H9 (cell line): Measurements from ENCODE around the gene GSE1. TPM values are rescaled to one million over a fixed set of nuclear protein-coding genes. Genes with fewer than 3 reads are reported as not detected.

Experiments
- DNase-seq: peaks from one replicate; pipeline ENCODE4 v3.0.0-alpha.2; 2017
- H2AFZ ChIP-seq: one replicate; pipeline ENCODE4 v1.6.1; 2013; ENCODE audit warnings: mild to moderate bottlenecking, low read length, control low read depth, moderate library complexity
- H2AK5ac ChIP-seq: 2 replicates; pipeline ENCODE4 v1.6.1; 2013; ENCODE audit warnings: low read length, control low read depth, mixed read lengths; ENCODE audit not compliant: insufficient read length
- H2BK120ac ChIP-seq: one replicate; pipeline ENCODE4 v1.6.1; 2013; ENCODE audit warnings: low read depth, mild to moderate bottlenecking, low read length, control low read depth, inconsistent platforms; ENCODE audit not compliant: poor library complexity, severe bottlenecking
- H2BK12ac ChIP-seq: 2 replicates; pipeline ENCODE4 v1.6.1; 2013; ENCODE audit warnings: low read length, control low read depth, mixed read lengths, low read depth; ENCODE audit not compliant: insufficient read length
- H2BK15ac ChIP-seq: 2 replicates; pipeline ENCODE4 v1.6.1; 2013; ENCODE audit warnings: low read depth, low read length, control low read depth
- H2BK20ac ChIP-seq: one replicate; pipeline ENCODE4 v1.6.1; 2013; ENCODE audit warnings: low read depth, mild to moderate bottlenecking, low read length, control low read depth, inconsistent platforms; ENCODE audit not compliant: poor library complexity, severe bottlenecking
- H2BK5ac ChIP-seq: 2 replicates; pipeline ENCODE4 v1.6.1; 2013; ENCODE audit warnings: low read length, control low read depth, mixed read lengths; ENCODE audit not compliant: insufficient read length
- H3K14ac ChIP-seq: 2 replicates; pipeline ENCODE4 v1.6.1; 2013; ENCODE audit warnings: low read length, control low read depth; ENCODE audit not compliant: insufficient read depth
- H3K18ac ChIP-seq: 2 replicates; pipeline ENCODE4 v1.6.1; 2013; ENCODE audit warnings: low read depth, mild to moderate bottlenecking, mixed read lengths, low read length, control low read depth; ENCODE audit not compliant: insufficient read length
- H3K23ac ChIP-seq: 2 replicates; pipeline ENCODE4 v1.6.1; 2013; ENCODE audit warnings: low read length, control low read depth, mixed read lengths, low read depth; ENCODE audit not compliant: insufficient read length
- H3K23me2 ChIP-seq: 2 replicates; pipeline ENCODE4 v1.6.1; 2013; ENCODE audit warnings: low read depth, mild to moderate bottlenecking, mixed read lengths, low read length, control low read depth; ENCODE audit not compliant: insufficient read length, poor library complexity, severe bottlenecking
- H3K27ac ChIP-seq: 2 replicates; pipeline ENCODE4 v1.5.1; 2013; ENCODE audit warnings: low read length, control low read depth, mixed read lengths, low read depth; ENCODE audit not compliant: insufficient read length
- H3K27me3 ChIP-seq: 2 replicates; pipeline ENCODE4 v1.6.1; 2013; ENCODE audit warnings: low read length, control low read depth, inconsistent platforms; ENCODE audit not compliant: insufficient read depth
- H3K4ac ChIP-seq: 2 replicates; pipeline ENCODE4 v1.6.1; 2013; ENCODE audit warnings: low read depth, mild to moderate bottlenecking, control low read depth, inconsistent platforms, low read length, moderate library complexity
- H3K4me1 ChIP-seq: 2 replicates; pipeline ENCODE4 v1.6.1; 2013; ENCODE audit warnings: low read length, control low read depth, inconsistent platforms; ENCODE audit not compliant: insufficient read depth
- H3K4me2 ChIP-seq: 2 replicates; pipeline ENCODE4 v1.6.1; 2013; ENCODE audit warnings: low read length, control low read depth, mixed read lengths; ENCODE audit not compliant: insufficient read length, insufficient read depth
- H3K56ac ChIP-seq: 2 replicates; pipeline ENCODE4 v1.6.1; 2013; ENCODE audit warnings: low read depth, mild to moderate bottlenecking, mixed read lengths, low read length, control low read depth; ENCODE audit not compliant: insufficient read length
- H3K79me1 ChIP-seq: 2 replicates; pipeline ENCODE4 v1.6.1; 2013; ENCODE audit warnings: low read depth, mild to moderate bottlenecking, moderate library complexity, low read length, control low read depth, inconsistent platforms; ENCODE audit not compliant: insufficient read depth, poor library complexity, severe bottlenecking
- H3K79me2 ChIP-seq: 2 replicates; pipeline ENCODE4 v1.6.1; 2013; ENCODE audit warnings: low read length, control low read depth, inconsistent platforms; ENCODE audit not compliant: insufficient read depth
- H3K9ac ChIP-seq: 2 replicates; pipeline ENCODE4 v1.6.1; 2013; ENCODE audit warnings: low read length, control low read depth, mixed read lengths; ENCODE audit not compliant: insufficient read length; ENCODE audit errors: extremely low read depth
- H3K9me3 ChIP-seq: one replicate; pipeline ENCODE4 v1.6.1; 2013; ENCODE audit warnings: low read depth, low read length, inconsistent platforms; ENCODE audit not compliant: control insufficient read depth
- H3T11ph ChIP-seq: one replicate; pipeline ENCODE4 v1.6.1; 2013; ENCODE audit warnings: mild to moderate bottlenecking, low read length, control low read depth, inconsistent platforms
- H4K20me1 ChIP-seq: one replicate; pipeline ENCODE4 v1.6.1; 2013; ENCODE audit not compliant: control insufficient read depth, insufficient read length, insufficient read depth
- H4K5ac ChIP-seq: 2 replicates; pipeline ENCODE4 v1.6.1; 2013; ENCODE audit warnings: low read depth, mild to moderate bottlenecking, mixed read lengths, low read length, control low read depth; ENCODE audit not compliant: insufficient read length
- H4K8ac ChIP-seq: replicated peaks from 2 replicates; pipeline ENCODE4 v1.6.1; 2013; ENCODE audit warnings: low read length, control low read depth, mixed read lengths, low read depth; ENCODE audit not compliant: insufficient read length
- H4K91ac ChIP-seq: 2 replicates; pipeline ENCODE4 v1.6.1; 2013; ENCODE audit warnings: low read depth, mild to moderate bottlenecking, moderate library complexity, mixed read lengths, low read length, control low read depth; ENCODE audit not compliant: insufficient read length
- H3K27ac Mint-ChIP-seq, 3 experiments: 2 replicates in 2 of 3; 3 replicates in 1 of 3; pipeline ENCODE4 v1.8.0; 2020 to 2021; ENCODE audit warnings: mixed read lengths in 3 of 3, mild to moderate bottlenecking in 1 of 3, moderate library complexity in 1 of 3
- H3K27me3 Mint-ChIP-seq: 2 replicates; pipeline ENCODE4 v1.8.0; 2021; ENCODE audit warnings: low read depth, mild to moderate bottlenecking, moderate library complexity, mixed read lengths
- H3K36me3 Mint-ChIP-seq, 3 experiments: 2 replicates in 2 of 3; 3 replicates in 1 of 3; pipeline ENCODE4 v1.8.0; 2020 to 2021; ENCODE audit warnings: low read depth in 3 of 3, mixed read lengths in 3 of 3; ENCODE audit not compliant: insufficient read depth in 1 of 3
- H3K4me1 Mint-ChIP-seq, 2 experiments: 2 replicates each; pipeline ENCODE4 v1.8.0; 2020; ENCODE audit warnings: mixed read lengths in 2 of 2
- H3K4me3 Mint-ChIP-seq, 2 experiments: 2 replicates in 1 of 2; 3 replicates in 1 of 2; pipeline ENCODE4 v1.8.0; 2020 to 2021; ENCODE audit warnings: mild to moderate bottlenecking in 2 of 2, mixed read lengths in 2 of 2, moderate library complexity in 1 of 2
- H3K9me3 Mint-ChIP-seq, 2 experiments: 2 replicates in 1 of 2; 3 replicates in 1 of 2; pipeline ENCODE4 v1.8.0; 2020; ENCODE audit warnings: mild to moderate bottlenecking in 2 of 2, mixed read lengths in 2 of 2, moderate library complexity in 1 of 2
- CTCF ChIP-seq: fragments of 200-600 bp; sonication (generic); conservative IDR thresholded peaks from 3 replicates; pipeline ENCODE4 v1.8.0; 2021; ENCODE audit warnings: antibody characterized with exemption, mild to moderate bottlenecking
- WGBS: extraction: QIAGEN DNeasy Blood & Tissue Kit; methylation state at CpG from one replicate; pipeline ENCODE4 v1.1.7; 2013; ENCODE audit warnings: missing lambda C conversion rate, low lambda C conversion rate, mixed read lengths; ENCODE audit not compliant: insufficient read length; ENCODE audit errors: extremely low coverage; 5-methylcytosine and 5-hydroxymethylcytosine counted together
- total RNA-seq: library from RNA; stranded (reverse); gene quantifications from 2 replicates; pipeline ENCODE4 v1.2.1, GENCODE V29; 2021

The GSE1 gene
- total RNA-seq, 1 experiment from 2014 or later, result 125 TPM

- peaks cover 13% of the 10 kb centered on the region; the same call in 1 of the 2 replicates for H3K4me1 ChIP-seq
- H3T11ph ChIP-seq, result no peak overlapping the region
- no peak overlapping the region for H3K14ac ChIP-seq
- H3K4me3 Mint-ChIP-seq, result peak overlapping the region; percentile 8 to 45; a peak in 2 of 5 replicates
- peaks cover 23% of the 10 kb centered on the region for H3K23me2 ChIP-seq
- no peak overlapping the region for H3K9ac ChIP-seq
- H3K18ac ChIP-seq, result no peak overlapping the region
- no peaks in the 10 kb centered on the region for H3K36me3 Mint-ChIP-seq
- no peak overlapping the region for H4K91ac ChIP-seq
- no peak overlapping the region for H3K23ac ChIP-seq
- no peaks in the 10 kb centered on the region for H3K79me1 ChIP-seq
- no peak overlapping the region for H2BK20ac ChIP-seq
- peak overlapping the region; percentile 55 for H3K4me2 ChIP-seq
- no peak overlapping the region for H2BK15ac ChIP-seq
- H3K27ac ChIP-seq, result no peak overlapping the region
- no peak for TF ChIP-seq CTCF
- WGBS, result no CpG with 5 or more reads among the region's 11 CpGs
- H3K79me2 ChIP-seq, result no peaks in the 10 kb centered on the region; the same call in 1 of the 2 replicates
- DNase-seq, result no peak
- no peak overlapping the region for H3K27ac Mint-ChIP-seq
- H2BK5ac ChIP-seq, result no peak overlapping the region
- H2BK12ac ChIP-seq, result no peak overlapping the region
- H3K4ac ChIP-seq, result no peak overlapping the region
- H2AK5ac ChIP-seq, result no peak overlapping the region
- H3K27me3 ChIP-seq, result no peaks in the 10 kb centered on the region
- no peak overlapping the region for H2BK120ac ChIP-seq
- no peak overlapping the region for H4K5ac ChIP-seq
- no peaks in the 10 kb centered on the region for H4K20me1 ChIP-seq
- H3K9me3 Mint-ChIP-seq, result peaks cover 0 to 2% of the 10 kb centered on the region in 2 experiments; a peak in 2 of 5 replicates
- peaks cover 13% of the 10 kb centered on the region for H3K27me3 Mint-ChIP-seq
- H3K4me1 Mint-ChIP-seq, result peaks cover 50 to 51% of the 10 kb centered on the region in 2 experiments
- no peak overlapping the region for H4K8ac ChIP-seq
- no peak overlapping the region for H3K56ac ChIP-seq
- no peaks in the 10 kb centered on the region for H3K9me3 ChIP-seq
- no peak overlapping the region for H2AFZ ChIP-seq
These were observed 3.1 kb upstream of the GSE1 start for GRCh38 chr16:85610059-85610445.
